EH (cell line): ENCODE data around the gene FBXL16.
"Not testable (repeated sequence)": the region's sequence is repeated elsewhere in the genome, so short reads cannot be mapped to it uniquely, and the experiment has no call there.

Experiments used
- DNase-seq: peaks from one replicate; pipeline ENCODE4 v3.0.0-alpha.2; 2015; ENCODE audit warnings: low read depth

FBXL16 gene

DNA sequence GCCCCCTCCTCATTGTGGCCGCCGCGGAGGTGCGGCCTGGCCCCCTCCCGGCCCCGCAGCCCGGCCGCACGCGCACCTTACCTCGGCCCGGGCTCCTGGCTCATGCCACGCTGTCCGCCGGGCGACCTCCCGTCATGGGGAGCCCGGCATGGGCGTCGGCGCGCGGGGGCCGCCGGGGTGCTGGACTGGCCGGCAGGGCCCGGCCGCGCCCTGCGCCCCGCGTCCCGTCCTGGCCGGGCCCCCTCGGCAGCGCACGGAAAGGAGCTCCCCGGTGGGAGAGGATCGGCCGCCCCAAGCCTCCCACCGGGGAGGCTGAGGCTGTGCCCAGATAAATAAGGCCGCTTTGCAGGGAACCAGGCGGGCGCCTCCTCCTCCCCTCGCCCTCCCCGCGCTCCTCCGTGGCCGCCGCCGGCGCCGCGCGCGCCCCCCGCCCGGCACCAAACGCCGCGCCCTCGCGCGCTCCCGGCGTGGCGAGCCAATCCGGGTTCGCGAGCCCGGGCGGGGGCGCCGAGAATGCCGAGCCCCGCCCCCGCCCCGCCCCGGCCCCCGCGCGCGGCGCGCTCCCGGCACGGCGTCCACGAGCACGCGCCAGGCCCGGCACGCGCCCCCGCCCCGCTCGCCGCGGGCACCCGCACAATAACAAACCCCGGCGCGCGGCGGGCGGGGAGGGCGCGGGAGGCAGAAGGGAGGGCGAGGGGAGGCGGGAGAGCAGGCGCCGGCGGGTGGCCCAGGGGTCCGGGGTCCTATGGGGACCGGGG lies at the start of gene FBXL16:
TSS of gene FBXL16 (minus strand) at position 371 of the 758 bp plus-strand sequence. CDS start 8,396 bp downstream, outside the sequence.
- DNase-seq: no peak

GRCh38 chr16:754656-755055 lies 49.1 kb upstream of the FBXL16 start:
- DNase-seq: no peak

DNA sequence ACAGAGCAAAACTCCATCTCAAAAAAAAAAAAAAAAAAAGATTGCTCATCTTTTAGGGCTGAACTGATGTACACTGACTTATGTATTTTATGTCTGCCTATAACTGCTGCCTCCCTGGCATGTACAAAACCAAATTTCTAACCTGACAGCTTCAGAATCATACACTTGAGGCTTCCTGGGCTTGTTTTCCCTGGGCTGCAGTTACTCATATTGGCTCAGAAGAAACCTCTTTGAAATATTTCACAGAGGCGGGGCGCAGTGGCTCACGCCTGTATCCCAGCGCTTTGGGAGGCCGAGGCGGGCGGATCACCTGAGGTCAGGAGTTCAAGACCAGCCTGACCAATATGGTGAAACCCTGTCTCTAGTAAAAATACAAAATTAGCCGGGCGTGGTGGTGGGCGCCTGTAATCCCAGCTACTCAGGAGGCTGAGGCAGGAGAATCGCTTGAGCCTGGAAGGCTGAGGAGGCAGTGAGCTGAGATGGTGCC lies 48.6 kb upstream of the FBXL16 start:
- DNase-seq: not testable (repeated sequence)

GRCh38 chr16:752007-752312 lies 46.4 kb upstream of the FBXL16 start:
- DNase-seq: no peak

DNA sequence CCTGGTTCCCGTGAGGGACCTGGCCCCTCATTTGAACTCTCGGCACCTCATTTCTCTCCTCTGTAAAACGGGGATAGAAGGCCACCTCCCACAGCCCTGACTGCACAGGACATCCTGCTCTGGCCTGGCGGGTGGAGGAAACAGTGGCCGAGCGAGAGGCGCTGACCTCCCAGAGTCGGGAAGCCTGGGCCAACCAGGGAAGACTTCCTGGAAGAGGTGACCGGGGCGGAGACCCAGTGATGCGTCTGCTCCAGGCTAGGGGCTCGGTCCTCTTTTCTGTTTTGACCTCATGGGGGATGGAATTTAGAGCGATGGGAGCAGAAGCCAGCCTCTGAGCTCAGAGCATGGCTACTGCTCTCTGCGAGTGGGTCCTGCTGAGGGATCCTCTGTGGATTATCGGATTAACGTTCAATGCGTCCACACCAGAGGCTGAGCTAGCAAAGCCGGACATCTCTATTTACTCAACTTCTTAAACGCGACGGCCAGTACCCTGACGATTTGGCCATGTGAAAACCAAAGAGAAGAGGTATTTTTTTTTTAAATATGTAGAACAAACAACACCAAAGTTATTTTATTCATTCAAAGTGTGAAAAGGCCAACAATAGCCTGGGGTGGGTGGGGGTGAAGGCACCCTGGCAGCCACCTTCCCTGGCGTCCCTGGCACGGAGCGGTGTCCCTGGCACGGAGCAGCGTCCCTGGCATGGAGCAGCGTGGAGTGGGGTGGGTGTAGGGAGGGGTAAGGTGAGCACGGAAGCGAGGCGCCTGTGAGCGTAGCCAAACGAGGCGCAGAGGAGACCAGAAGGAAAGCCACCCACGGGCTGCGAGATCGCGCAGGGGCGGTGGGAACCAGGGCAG lies 45.8 kb upstream of the FBXL16 start:
- DNase-seq: no peak

- DNase-seq: no peak
These were observed 44.9 kb upstream of the FBXL16 start for GRCh38 chr16:750485-750884.

DNA sequence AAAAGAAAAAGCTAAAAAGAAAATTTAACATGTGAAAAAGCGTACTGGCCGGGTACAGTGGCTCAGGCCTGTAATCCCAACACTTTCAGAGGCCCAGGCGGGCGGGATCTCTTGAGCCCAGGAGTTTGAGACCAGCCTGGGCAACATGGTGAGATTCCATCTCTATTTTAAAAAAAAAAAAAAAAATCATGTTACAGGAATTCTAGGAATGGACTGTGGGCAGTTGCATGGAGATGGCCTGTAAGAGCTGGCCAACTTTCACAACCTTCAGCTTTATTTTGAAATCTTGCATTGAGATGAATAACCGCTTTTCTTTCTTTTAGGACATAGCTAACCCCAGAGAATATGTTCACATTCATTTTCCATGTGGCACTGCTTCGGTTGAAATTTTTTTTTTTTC lies 43.4 kb upstream of the FBXL16 start:
- peak; percentile 88 for DNase-seq

DNA sequence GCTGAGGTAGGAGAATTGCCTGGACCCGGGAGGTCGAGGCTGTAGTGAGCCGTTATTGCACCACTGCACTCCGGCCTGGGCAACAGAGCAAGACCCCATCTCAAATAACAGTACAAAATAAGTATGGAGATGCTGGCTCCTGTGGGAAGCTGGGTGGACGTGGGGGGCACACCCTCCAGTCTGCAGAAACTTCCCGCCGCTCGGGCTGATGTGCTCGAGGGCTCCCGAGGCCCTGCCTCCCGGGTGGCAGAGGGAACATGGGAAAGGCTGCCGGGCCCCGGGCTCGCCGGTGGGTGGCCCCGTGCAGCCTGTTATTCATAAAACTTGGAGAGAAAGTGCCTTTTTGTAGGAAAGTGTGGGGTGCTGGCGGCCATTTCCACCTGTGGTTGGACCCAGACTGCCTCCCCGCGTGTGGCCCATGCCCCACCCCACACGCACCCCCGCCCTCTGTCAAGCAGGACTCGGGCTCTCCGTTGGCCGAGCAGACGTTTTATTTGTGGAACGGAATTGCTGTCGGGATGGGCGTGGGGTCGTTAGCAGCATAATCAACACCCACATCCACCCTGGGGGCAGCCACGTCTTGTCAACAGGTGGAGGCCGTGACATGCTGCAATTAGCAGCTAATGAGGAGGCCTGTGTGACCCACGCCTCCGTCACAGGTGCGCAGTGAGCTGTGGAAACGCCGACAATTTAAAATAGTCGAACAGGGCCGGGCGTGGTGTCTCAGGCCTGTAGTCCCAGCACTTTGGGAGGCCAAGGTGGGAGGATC lies 42.6 kb upstream of the FBXL16 start:
- DNase-seq: no peak

DNA sequence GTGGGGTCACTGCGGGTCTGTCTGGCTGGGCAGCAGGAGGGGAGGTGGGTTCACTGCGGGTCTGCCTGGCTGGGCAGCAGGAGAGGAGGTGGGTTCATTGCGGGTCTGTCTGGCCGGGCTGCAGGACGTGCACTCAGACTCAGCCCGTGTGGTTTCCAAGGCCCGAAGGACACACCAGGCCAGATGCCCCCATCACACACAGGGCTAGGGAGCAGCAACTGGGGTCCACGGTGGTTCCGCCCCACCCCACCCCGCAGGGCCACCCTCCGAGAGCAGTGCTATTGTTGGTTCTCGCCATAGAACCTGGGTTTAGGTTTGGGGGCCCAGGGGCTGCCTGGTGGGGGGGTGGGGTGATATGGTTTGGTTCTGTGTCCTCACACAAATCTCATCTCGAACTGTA lies 41.0 kb upstream of the FBXL16 start:
- DNase-seq: no peak

- DNase-seq: no peak
These were observed 40.1 kb upstream of the FBXL16 start for GRCh38 chr16:745739-746138.

DNA sequence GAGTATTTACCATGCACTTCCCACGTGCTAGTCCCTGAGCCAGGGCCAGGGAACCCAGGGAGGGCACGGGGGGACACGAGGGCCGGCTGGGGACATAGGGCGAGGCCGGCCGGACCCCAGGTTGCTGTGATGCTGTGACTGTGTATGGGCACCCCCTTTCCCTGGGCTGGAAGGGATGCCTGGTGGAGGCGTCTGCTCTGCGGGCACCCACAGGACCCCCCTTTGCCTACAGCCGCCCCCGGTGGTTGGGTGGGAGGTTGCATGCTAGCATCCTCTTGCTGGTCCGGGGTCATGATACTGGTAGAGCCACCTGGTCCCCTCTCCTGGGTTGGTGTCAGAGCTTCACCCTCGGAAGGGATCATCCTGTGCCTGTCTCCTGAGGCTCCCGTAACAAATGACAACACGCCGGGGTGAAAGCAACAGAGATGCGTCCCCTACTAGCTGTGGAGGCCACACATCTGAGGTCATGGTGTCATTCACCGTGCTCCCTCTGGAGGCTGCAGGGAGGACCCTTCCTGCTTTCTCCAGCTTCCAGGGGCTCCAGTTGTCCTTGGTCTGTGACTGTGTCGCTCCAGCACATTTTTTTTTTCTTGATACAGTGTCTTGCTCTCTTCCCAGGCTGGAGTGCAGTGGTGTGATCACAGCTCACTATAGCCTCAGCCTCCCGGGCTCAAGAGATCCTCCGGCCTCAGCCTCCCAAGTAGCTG lies 38.3 kb upstream of the FBXL16 start:
- no peak for DNase-seq

- DNase-seq: not testable (repeated sequence)
These were observed 37.3 kb upstream of the FBXL16 start for GRCh38 chr16:742894-743293.

DNA sequence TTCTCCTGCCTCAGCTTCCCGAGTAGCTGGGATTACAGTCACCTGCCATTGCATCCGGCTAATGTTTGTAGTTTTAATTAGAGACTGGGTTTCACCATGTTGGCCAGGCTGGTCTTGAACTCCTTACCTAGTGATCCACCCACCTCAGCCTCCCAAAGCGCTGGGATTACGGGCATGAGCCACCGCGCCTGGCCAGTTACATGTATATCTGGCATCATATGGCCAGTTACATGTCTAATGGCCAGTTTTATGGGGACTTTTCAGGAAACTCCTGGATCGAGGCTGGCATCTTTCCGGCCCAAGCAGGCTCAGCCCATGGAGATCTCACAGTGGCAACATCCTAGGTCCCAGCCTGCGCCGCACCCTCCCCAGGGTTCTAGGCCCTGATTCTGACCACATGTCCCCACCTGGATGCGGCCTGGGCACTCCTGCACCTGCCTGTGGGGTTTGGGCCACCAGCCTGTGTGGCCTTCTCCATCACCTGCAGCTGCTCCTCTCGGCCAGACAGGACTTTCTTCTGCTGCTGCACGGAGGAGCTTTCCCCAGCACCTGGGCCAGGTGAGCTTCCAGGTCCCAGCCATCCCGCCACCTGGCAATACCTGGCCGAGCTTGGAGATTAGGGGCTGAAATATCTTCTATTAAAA lies 36.5 kb upstream of the FBXL16 start:
- DNase-seq: no peak

DNA sequence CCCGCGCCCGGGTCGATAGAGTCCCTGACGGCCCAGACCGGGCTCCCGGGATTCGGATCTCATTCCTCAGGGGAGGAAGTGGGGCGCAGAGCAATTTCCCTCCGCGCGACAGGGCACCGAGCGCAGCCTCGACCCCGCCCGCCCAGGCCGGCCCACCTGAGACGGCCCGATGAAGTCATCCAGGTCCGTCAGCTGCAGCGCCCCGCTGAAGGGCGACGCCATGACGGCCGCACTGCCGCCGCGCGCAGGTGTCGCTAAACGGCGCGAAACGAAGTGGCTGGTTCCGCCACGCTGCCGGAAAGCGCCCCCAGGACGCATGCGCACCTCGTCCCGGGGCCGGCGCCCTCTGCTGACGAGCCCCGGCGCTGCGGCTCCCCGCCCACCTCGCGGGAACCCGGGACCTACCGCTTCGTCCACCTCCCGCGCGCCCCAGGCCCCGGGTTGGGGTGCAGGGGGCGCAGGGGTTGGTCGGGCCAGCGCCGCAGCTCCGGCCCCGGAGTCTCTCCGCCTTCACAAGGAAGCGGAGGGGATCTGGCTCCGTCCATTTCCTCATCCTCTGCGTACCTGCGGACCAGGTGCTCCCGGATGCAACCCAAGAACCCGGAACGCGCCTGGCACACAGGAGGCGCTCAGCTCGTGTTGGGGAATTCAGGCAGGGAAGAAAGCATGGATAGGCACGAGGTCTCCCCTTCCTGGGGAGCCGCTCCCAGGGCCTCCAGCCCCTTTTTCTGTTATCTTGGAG lies 35.3 kb upstream of the FBXL16 start, which contains the start of gene CIAO3:
TSS of gene CIAO3 (minus strand) at position 234 of the 742 bp plus-strand sequence. CDS start at position 222, 12 bp downstream.
- peak; percentile 84 for DNase-seq

- no peak for DNase-seq
These were observed 34.8 kb upstream of the FBXL16 start for GRCh38 chr16:740459-740763.

GRCh38 chr16:739560-740458 lies 34.2 kb upstream of the FBXL16 start:
- no peak for DNase-seq

GRCh38 chr16:736936-737481 lies 31.4 kb upstream of the FBXL16 start:
- no peak for DNase-seq

DNA sequence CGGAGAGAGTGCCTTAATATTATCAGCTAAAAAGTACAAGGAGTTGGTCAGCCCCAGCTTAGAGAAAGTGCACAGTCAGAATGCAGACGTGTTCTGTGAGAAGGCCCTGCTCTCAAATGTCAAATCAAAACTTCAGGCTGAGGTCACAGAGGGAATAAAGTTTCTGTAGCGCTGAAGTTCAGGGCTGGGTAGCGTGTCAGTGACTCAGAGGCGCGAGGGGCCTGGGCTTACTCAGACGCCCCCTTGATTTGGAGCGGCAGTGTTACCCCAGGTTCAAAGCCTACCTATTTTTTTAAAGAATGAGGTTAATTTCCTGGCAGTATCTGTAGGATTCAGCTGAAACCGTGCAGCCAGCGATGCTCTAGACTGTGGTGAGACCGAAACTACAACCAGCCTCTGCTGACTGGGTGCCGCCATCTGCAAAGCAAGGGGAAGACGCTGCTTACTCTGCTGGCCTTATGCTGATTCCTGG lies 30.4 kb upstream of the FBXL16 start:
- DNase-seq: no peak
